ENCODE measurements around the gene NAP1L1.
"Not testable (repeated sequence)": the region's sequence is repeated elsewhere in the genome, so short reads cannot be mapped to it uniquely, and the experiment has no call there.

NAP1L1 gene

GRCh38 chr12:76002598-76003354 lies 81.7 kb downstream of the NAP1L1 start:
- in situ Hi-C loops (cut with MboI; ENCODE audit: low pct_unique_long_range_greater_than_20kb, low sequenced_read_pairs) = no loop called here
- DNase-seq = no peak

DNA sequence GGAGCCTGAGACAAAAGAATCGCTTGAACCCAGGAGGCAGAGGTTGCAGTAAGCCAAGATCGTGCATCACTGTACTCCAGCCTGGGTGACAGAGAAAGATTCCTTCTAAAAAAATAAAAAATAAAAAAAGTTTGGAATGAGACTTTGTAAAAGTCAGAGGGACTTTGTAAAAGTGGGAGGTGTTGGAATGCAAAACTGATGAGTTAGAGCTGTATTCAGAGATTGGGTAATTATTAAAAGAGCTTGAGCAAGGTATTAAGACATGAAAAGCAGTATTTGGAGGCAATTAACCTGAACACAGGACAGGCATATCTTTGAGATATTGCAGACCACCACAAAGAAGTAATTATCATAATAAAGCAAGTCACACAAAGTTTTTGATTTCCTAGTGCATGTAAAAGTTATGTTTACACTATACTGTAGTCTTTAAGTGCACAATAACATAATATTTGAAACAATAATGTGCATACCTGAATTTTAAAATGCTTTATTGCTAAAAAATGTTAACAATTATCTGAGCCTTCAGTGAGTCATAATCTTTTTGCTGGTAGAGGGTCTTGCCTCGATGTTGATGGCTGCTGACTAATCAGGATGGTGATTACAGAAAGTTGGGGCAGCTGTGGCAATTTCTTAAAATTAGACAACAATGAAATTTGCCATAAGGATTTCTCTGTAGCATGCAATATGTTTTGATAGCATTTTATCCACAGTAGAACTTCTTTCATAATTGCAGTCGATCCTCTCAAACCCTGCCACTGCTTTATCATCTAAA lies 86.0 kb downstream of the NAP1L1 start:
- in situ Hi-C loops (cut with MboI; ENCODE audit: low pct_unique_long_range_greater_than_20kb, low sequenced_read_pairs) = no loop called here
- no peak for DNase-seq

GRCh38 chr12:75997658-75998057 lies 86.8 kb downstream of the NAP1L1 start:
- in situ Hi-C loops (cut with MboI; ENCODE audit: low pct_unique_long_range_greater_than_20kb, low sequenced_read_pairs) = no loop called here
- DNase-seq = no peak

- in situ Hi-C loops (cut with MboI; ENCODE audit: low pct_unique_long_range_greater_than_20kb, low sequenced_read_pairs) = no loop called here
- no peak for DNase-seq
Measured at GRCh38 chr12:75996861-75997447, 87.5 kb downstream of the NAP1L1 start.

GRCh38 chr12:75995691-75996090 lies 88.8 kb downstream of the NAP1L1 start:
- in situ Hi-C loops (cut with MboI; ENCODE audit: low pct_unique_long_range_greater_than_20kb, low sequenced_read_pairs) = no loop called here
- DNase-seq = no peak

DNA sequence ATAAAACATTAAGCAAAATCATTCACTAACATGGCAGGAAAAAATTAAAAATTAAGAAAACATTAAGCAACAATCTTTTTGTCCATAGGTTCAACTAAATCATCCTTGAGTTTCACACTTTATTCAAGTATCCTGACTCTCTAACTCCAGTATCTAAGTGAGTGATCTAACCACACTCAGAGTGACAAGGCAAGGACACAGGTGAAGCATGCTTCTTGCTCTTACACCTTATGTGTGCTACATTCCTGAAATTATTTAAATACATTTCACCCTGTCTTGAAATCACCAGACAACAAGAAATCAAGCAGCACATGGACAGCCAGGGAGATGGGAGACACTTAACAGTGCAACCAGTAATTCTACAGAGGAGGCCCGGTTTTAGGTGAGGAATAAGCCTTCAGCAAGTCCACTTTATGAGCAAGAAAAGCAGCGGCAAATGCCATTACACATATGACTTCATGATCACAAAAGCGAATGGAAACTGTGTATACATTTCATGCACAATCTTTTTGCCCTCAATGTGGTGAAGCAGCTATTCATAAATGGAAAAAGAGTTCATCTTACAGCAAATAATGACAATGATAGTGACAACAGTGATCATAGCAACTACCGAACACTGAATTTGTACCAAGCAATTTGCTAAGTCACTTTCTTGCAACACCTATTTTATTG lies 90.3 kb downstream of the NAP1L1 start:
- DNase-seq = no peak
- in situ Hi-C loops (cut with MboI; ENCODE audit: low pct_unique_long_range_greater_than_20kb, low sequenced_read_pairs) = no loop called here

GRCh38 chr12:75991753-75992152 lies 92.7 kb downstream of the NAP1L1 start:
- DNase-seq = no peak
- in situ Hi-C loops (cut with MboI; ENCODE audit: low pct_unique_long_range_greater_than_20kb, low sequenced_read_pairs) = no loop called here

GRCh38 chr12:75990189-75990912 lies 94.1 kb downstream of the NAP1L1 start:
- in situ Hi-C loops (cut with MboI; ENCODE audit: low pct_unique_long_range_greater_than_20kb, low sequenced_read_pairs) = no loop called here
- no peak for DNase-seq

DNA sequence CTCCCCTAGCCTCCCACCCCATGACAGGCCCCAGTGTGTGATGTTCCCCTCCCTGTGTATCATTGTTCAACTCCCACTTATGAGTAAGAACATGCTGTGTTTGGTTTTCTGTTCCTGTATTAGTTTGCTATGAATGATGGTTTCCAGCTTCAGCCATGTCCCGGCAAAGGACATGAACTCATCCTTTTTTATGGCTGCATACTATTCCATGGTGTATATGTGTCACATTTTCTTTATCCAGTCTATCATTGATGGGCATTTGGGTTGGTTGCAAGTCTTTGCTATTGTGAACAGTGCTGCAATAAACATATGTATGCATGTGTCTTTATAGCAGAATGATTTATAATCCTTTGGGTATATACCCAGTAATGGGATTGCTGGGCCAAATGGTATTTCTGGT lies 96.8 kb downstream of the NAP1L1 start:
- DNase-seq; in situ Hi-C loops (cut with MboI; ENCODE audit: low pct_unique_long_range_greater_than_20kb, low sequenced_read_pairs): not testable (repeated sequence)

Data from KBM-7 (cell line).